SU-DHL-6 (cell line): Measurements from ENCODE around the gene C5orf15.

Experiments
- H2AFZ ChIP-seq: fragments of 200-600 bp; sonication (generic); 2 replicates; pipeline ENCODE4 v1.6.1; 2014; ENCODE audit warnings: low read depth, mild to moderate bottlenecking, moderate library complexity, mixed read lengths, antibody characterized with exemption, low read length; ENCODE audit not compliant: severe bottlenecking
- H3F3A ChIP-seq: fragments of 200-600 bp; shearing (Covaris generic); 2 replicates; pipeline ENCODE4 v1.6.0; 2016; ENCODE audit warnings: antibody characterized with exemption, mild to moderate bottlenecking; ENCODE audit not compliant: insufficient read depth
- H3K27ac ChIP-seq: fragments of 200-600 bp; sonication (generic); 2 replicates; pipeline ENCODE4 v1.5.1; 2016; ENCODE audit warnings: low read depth, mild to moderate bottlenecking, low read length, moderate library complexity, mixed read lengths
- H3K27me3 ChIP-seq: fragments of 200-600 bp; sonication (generic), shearing (Covaris generic); 2 replicates; pipeline ENCODE4 v1.6.0; 2014; ENCODE audit warnings: mild to moderate bottlenecking, low read length
- H3K36me3 ChIP-seq: fragments of 200-600 bp; sonication (generic); 2 replicates; pipeline ENCODE4 v1.6.1; 2014; ENCODE audit warnings: mild to moderate bottlenecking, low read length, mixed read lengths
- H3K4me2 ChIP-seq: fragments of 300-600, 200-600 bp; shearing (Covaris generic), sonication (generic); 2 replicates; pipeline ENCODE4 v1.6.0; 2014; ENCODE audit warnings: low read length, low read depth, mild to moderate bottlenecking; ENCODE audit not compliant: poor library complexity, severe bottlenecking
- H3K4me3 ChIP-seq: fragments of 200-600 bp; sonication (generic); 2 replicates; pipeline ENCODE4 v1.5.1; 2014; ENCODE audit warnings: antibody characterized with exemption, low read length, mild to moderate bottlenecking, mixed read lengths; ENCODE audit not compliant: insufficient read depth, poor library complexity, severe bottlenecking
- H3K79me2 ChIP-seq: fragments of 200-600 bp; sonication (generic); 2 replicates; pipeline ENCODE4 v1.6.1; 2014; ENCODE audit warnings: mild to moderate bottlenecking, low read length, moderate library complexity; ENCODE audit not compliant: insufficient read depth
- H3K9ac ChIP-seq: fragments of 200-600 bp; sonication (generic); 2 replicates; pipeline ENCODE4 v1.7.0; 2014; ENCODE audit warnings: mild to moderate bottlenecking, low read length
- H3K9me2 ChIP-seq: fragments of 200-600 bp; sonication (generic); replicated peaks from 2 replicates; pipeline ENCODE4 v1.6.1; 2014; ENCODE audit warnings: low read length; ENCODE audit not compliant: insufficient read depth
- H3K9me3 ChIP-seq: fragments of 200-600 bp; sonication (generic); 2 replicates; pipeline ENCODE4 v1.6.1; 2014; ENCODE audit warnings: low read length, mixed read lengths; ENCODE audit not compliant: insufficient read depth
- H4K20me1 ChIP-seq: fragments of 200-600 bp; sonication (generic); 2 replicates; pipeline ENCODE4 v1.6.1; 2014; ENCODE audit warnings: low read depth, mild to moderate bottlenecking, antibody characterized with exemption, low read length, moderate library complexity, mixed read lengths
- EZH2phosphoT487 ChIP-seq: fragments of 200-600 bp; sonication (generic), shearing (Covaris generic); conservative IDR thresholded peaks from 2 replicates; pipeline ENCODE4 v1.6.1; 2018; ENCODE audit warnings: mild to moderate bottlenecking, antibody characterized with exemption, low read length, moderate library complexity, mixed read lengths
- TF ChIP-seq, protein P1 (sequence below): fragments of 200-600 bp; sonication (generic); IDR thresholded peaks from one replicate; pipeline ENCODE4 v1.5.1; 2017; ENCODE audit warnings: antibody characterized with exemption, mild to moderate bottlenecking, low read length, moderate library complexity; ENCODE audit not compliant: insufficient read depth, poor library complexity, severe bottlenecking

C5orf15 gene

GRCh38 chr5:133931546-133931945 lies 36.9 kb downstream of the C5orf15 start:
- H3K27me3 ChIP-seq = no peaks in the 10 kb centered on the region
- H3K4me2 ChIP-seq = no peak overlapping the region
- H3K4me3 ChIP-seq = no peak overlapping the region
- no peak overlapping the region for H3K27ac ChIP-seq
- H3K9me3 ChIP-seq = no peaks in the 10 kb centered on the region
- H2AFZ ChIP-seq = no peak overlapping the region
- no peaks in the 10 kb centered on the region for H3F3A ChIP-seq
- H3K9ac ChIP-seq = no peak overlapping the region
- no peaks in the 10 kb centered on the region for H3K9me2 ChIP-seq
- no peak for TF ChIP-seq EZH2phosphoT487
- TF ChIP-seq, protein P1, sequence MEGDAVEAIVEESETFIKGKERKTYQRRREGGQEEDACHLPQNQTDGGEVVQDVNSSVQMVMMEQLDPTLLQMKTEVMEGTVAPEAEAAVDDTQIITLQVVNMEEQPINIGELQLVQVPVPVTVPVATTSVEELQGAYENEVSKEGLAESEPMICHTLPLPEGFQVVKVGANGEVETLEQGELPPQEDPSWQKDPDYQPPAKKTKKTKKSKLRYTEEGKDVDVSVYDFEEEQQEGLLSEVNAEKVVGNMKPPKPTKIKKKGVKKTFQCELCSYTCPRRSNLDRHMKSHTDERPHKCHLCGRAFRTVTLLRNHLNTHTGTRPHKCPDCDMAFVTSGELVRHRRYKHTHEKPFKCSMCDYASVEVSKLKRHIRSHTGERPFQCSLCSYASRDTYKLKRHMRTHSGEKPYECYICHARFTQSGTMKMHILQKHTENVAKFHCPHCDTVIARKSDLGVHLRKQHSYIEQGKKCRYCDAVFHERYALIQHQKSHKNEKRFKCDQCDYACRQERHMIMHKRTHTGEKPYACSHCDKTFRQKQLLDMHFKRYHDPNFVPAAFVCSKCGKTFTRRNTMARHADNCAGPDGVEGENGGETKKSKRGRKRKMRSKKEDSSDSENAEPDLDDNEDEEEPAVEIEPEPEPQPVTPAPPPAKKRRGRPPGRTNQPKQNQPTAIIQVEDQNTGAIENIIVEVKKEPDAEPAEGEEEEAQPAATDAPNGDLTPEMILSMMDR = no peak
- H3K36me3 ChIP-seq = no peaks in the 10 kb centered on the region
- H4K20me1 ChIP-seq = no peaks in the 10 kb centered on the region
- H3K79me2 ChIP-seq = no peaks in the 10 kb centered on the region

GRCh38 chr5:133930813-133931090 lies 37.7 kb downstream of the C5orf15 start:
- H2AFZ ChIP-seq = no peak overlapping the region
- H3K36me3 ChIP-seq = no peaks in the 10 kb centered on the region
- H3K4me3 ChIP-seq = no peak overlapping the region
- H3F3A ChIP-seq = no peaks in the 10 kb centered on the region
- no peak overlapping the region for H3K27ac ChIP-seq
- H4K20me1 ChIP-seq = no peaks in the 10 kb centered on the region
- H3K4me2 ChIP-seq = no peak overlapping the region
- H3K9me2 ChIP-seq = no peaks in the 10 kb centered on the region
- no peak overlapping the region for H3K9ac ChIP-seq
- TF ChIP-seq, protein P1 = no peak
- TF ChIP-seq EZH2phosphoT487 = no peak
- H3K9me3 ChIP-seq = no peaks in the 10 kb centered on the region
- H3K79me2 ChIP-seq = no peaks in the 10 kb centered on the region
- H3K27me3 ChIP-seq = no peaks in the 10 kb centered on the region

GRCh38 chr5:133930061-133930812 lies 38.2 kb downstream of the C5orf15 start:
- TF ChIP-seq, protein P1 = no peak
- no peak for TF ChIP-seq EZH2phosphoT487
- H3K79me2 ChIP-seq = no peaks in the 10 kb centered on the region
- no peak overlapping the region for H3K27ac ChIP-seq

More at GRCh38 chr5:133930061-133930812, 38.2 kb downstream of the C5orf15 start:
- Histone ChIP-seq H3K36me3 (no peaks in the 10 kb centered on the region), H3K4me2 (no peak overlapping the region), H3K4me3 (no peak overlapping the region), H3F3A (no peaks in the 10 kb centered on the region), H2AFZ (no peak overlapping the region), H3K27me3 (no peaks in the 10 kb centered on the region), H3K9me2 (no peaks in the 10 kb centered on the region), H3K9ac (no peak overlapping the region), H3K9me3 (no peaks in the 10 kb centered on the region), H4K20me1 (no peaks in the 10 kb centered on the region)
